HG03565 (cell line): ENCODE results near the gene ANKZF1.
"Not testable (repeated sequence)": the region's sequence is repeated elsewhere in the genome, so short reads cannot be mapped to it uniquely, and the experiment has no call there.

Experiments
- ATAC-seq: cut with Tn5 transposase; IDR thresholded peaks from one replicate; pipeline ENCODE4 v1.9.1; 2021; ENCODE audit warnings: mild to moderate bottlenecking, moderate library complexity; ENCODE audit not compliant: unreplicated experiment

Gene ANKZF1

GRCh38 chr2:219253753-219254589 is 24.4 kb downstream of the ANKZF1 start, which contains the start of gene TUBA4A:
Gene TUBA4A (minus strand): TSS chr2:219253918. CDS start chr2:219253858, 60 bp downstream.
- ATAC-seq, result peak; percentile 38

- peak; percentile 17 for ATAC-seq
These were observed 25.1 kb downstream of the ANKZF1 start for GRCh38 chr2:219254590-219255201.

- not testable (repeated sequence) for ATAC-seq
These were observed 29.3 kb downstream of the ANKZF1 start for GRCh38 chr2:219258942-219259341.

- no peak for ATAC-seq
These were observed 31.6 kb downstream of the ANKZF1 start for GRCh38 chr2:219261024-219261855.

GRCh38 chr2:219266232-219266631 is 36.6 kb downstream of the ANKZF1 start:
- ATAC-seq, result no peak

- ATAC-seq, result no peak
These were observed 37.3 kb downstream of the ANKZF1 start for GRCh38 chr2:219266886-219267285.

GRCh38 chr2:219268294-219268693 is 38.7 kb downstream of the ANKZF1 start:
- ATAC-seq, result no peak

- ATAC-seq, result no peak
These were observed 39.9 kb downstream of the ANKZF1 start for GRCh38 chr2:219269362-219270054.

- ATAC-seq, result no peak
These were observed 40.4 kb downstream of the ANKZF1 start for GRCh38 chr2:219270055-219270372.

- ATAC-seq, result no peak
These were observed 41.4 kb downstream of the ANKZF1 start for GRCh38 chr2:219271021-219271420.

- no peak for ATAC-seq
These were observed 42.8 kb downstream of the ANKZF1 start for GRCh38 chr2:219272356-219272755.

- no peak for ATAC-seq
These were observed 43.4 kb downstream of the ANKZF1 start for GRCh38 chr2:219272995-219273394.

- no peak for ATAC-seq
These were observed 44.3 kb downstream of the ANKZF1 start for GRCh38 chr2:219273937-219274336.

GRCh38 chr2:219274361-219274921 is 44.8 kb downstream of the ANKZF1 start:
- ATAC-seq, result no peak

- peak; percentile 19 for ATAC-seq
These were observed 48.4 kb downstream of the ANKZF1 start for GRCh38 chr2:219277703-219278654.

- ATAC-seq, result no peak
These were observed 49.1 kb downstream of the ANKZF1 start for GRCh38 chr2:219278655-219279150.

GRCh38 chr2:219279151-219279915 is 49.7 kb downstream of the ANKZF1 start, which contains the start of gene DNAJB2:
Gene DNAJB2 (plus strand): TSS chr2:219279366. CDS start chr2:219279834, 468 bp downstream.
- peak; percentile 82 for ATAC-seq

GRCh38 chr2:219279916-219280516 is 50.4 kb downstream of the ANKZF1 start:
- ATAC-seq, result no peak
